NCI-H748 treated with DMSO at 0.1 percent for 48 hours (cell line): Measurements from ENCODE around the gene ERCC6L.

ENCODE experiments used
- DNase-seq: peaks from one replicate; lab custom pipeline; 2025; lab: John Stamatoyannopoulos, UW

ERCC6L gene

GRCh38 chrX:72238721-72239475, at the start of gene ERCC6L:
Gene ERCC6L, minus strand, starts transcription at chrX:72239027. Its CDS starts 116 bp downstream, at chrX:72238911.
- peak; percentile 53 for DNase-seq

GRCh38 chrX:72282302-72282701, 43.5 kb upstream of the ERCC6L start:
- DNase-seq = no peak

- DNase-seq = no peak
Measured at GRCh38 chrX:72280321-72280845, 41.6 kb upstream of the ERCC6L start.

GRCh38 chrX:72276478-72276953, 37.7 kb upstream of the ERCC6L start:
- no peak for DNase-seq

GRCh38 chrX:72274526-72274925, 35.7 kb upstream of the ERCC6L start:
- no peak for DNase-seq

- no peak for DNase-seq
Measured at GRCh38 chrX:72273718-72274117, 34.9 kb upstream of the ERCC6L start.

- DNase-seq = no peak
Measured at GRCh38 chrX:72272868-72273267, 34.0 kb upstream of the ERCC6L start.

- DNase-seq = no peak
Measured at GRCh38 chrX:72271812-72272211, 33.0 kb upstream of the ERCC6L start.

GRCh38 chrX:72271091-72271788, 32.4 kb upstream of the ERCC6L start:
- DNase-seq = no peak

- DNase-seq = no peak
Measured at GRCh38 chrX:72270316-72270866, 31.6 kb upstream of the ERCC6L start.

GRCh38 chrX:72269671-72270251, 30.9 kb upstream of the ERCC6L start:
- DNase-seq = no peak

GRCh38 chrX:72268597-72269365, 30.0 kb upstream of the ERCC6L start:
- no peak for DNase-seq

GRCh38 chrX:72265263-72265662, 26.4 kb upstream of the ERCC6L start:
- no peak for DNase-seq

GRCh38 chrX:72262077-72262476, 23.2 kb upstream of the ERCC6L start:
- no peak for DNase-seq

- DNase-seq = no peak
Measured at GRCh38 chrX:72260448-72260847, 21.6 kb upstream of the ERCC6L start.

- DNase-seq = peak; percentile 9
Measured at GRCh38 chrX:72258174-72258573, 19.3 kb upstream of the ERCC6L start.

- DNase-seq = no peak
Measured at GRCh38 chrX:72255864-72256263, 17.0 kb upstream of the ERCC6L start.

GRCh38 chrX:72255445-72255844, 16.6 kb upstream of the ERCC6L start:
- peak; percentile 94 for DNase-seq

GRCh38 chrX:72254816-72255215, 16.0 kb upstream of the ERCC6L start:
- DNase-seq = peak; percentile 22

GRCh38 chrX:72253686-72254085, 14.9 kb upstream of the ERCC6L start:
- DNase-seq = no peak

GRCh38 chrX:72247206-72247942, 8.5 kb upstream of the ERCC6L start:
- DNase-seq = no peak
